ENCODE measurements around the gene LSM14B.

Gene LSM14B

GRCh38 chr20:62163986-62164762, 41.9 kb downstream of the LSM14B start:
- DNase-seq (ENCODE audit: low read depth) = no peak

- DNase-seq (ENCODE audit: low read depth) = no peak
These were observed 42.8 kb downstream of the LSM14B start for GRCh38 chr20:62164879-62165761.

DNA sequence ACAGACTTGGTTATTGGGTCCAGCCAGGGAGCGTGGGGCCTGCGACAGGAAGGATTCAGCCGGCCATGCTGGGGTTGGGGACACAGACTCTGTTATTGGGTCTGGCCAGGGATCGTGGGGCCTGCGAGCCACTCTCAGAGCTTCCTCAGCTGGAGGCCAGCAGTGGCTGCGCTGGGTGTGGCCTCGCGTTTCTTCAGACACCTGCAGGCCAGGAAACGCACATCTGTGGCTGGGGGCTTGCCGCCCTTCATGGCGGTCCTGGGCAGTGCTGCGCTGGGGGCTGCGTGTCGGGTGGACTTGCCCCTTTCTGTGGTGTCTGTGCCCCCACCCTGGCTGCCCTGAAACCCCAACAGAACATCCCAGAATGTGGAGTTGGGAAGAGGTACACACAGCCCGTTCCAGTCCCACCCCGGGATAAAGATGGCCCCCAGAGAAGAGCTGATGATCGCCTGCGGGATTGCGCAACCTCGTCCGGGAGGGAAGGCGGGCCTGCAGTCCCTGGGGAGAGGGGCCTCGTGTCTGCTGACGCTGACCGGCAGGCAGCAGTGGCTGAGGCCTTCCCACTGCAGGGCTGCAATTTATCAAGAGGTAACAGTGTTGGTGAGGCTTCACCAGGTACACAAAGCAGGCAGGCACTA, 43.6 kb downstream of the LSM14B start:
- no peak for DNase-seq (ENCODE audit: low read depth)

- DNase-seq (ENCODE audit: low read depth) = no peak
These were observed 45.2 kb downstream of the LSM14B start for GRCh38 chr20:62167474-62167873.

GRCh38 chr20:62168061-62168460, 45.8 kb downstream of the LSM14B start:
- no peak for DNase-seq (ENCODE audit: low read depth)

DNA sequence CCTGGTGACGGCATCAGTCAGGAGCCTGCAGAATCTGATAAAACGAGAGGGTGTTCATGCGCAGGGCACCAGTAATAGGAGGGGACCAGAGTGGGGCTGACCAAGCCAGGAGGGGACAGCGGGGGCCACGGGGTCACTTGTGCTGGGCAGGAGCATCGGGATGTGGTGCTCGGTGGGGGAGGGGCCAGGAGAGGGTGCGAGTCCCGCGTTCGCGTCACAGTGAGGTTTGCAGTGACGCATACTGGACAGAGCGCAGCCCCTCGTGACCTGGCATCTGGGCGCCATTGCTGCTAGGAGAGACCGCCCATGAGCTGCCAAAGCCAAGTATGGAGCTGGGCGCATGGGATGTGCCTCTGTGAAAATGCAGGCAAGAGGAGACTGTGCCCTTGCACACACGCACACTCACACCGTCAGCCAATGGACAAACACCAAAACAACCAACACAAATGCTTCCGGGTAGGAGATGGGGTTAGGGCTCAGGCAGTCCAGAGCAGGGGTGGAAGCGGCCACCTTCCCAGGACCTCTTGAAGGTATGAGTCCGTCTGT, 46.7 kb downstream of the LSM14B start:
- DNase-seq (ENCODE audit: low read depth) = no peak

- no peak for DNase-seq (ENCODE audit: low read depth)
These were observed 48.3 kb downstream of the LSM14B start for GRCh38 chr20:62170536-62170935.

- no peak for DNase-seq (ENCODE audit: low read depth)
These were observed 49.0 kb downstream of the LSM14B start for GRCh38 chr20:62171245-62171644.

GRCh38 chr20:62172666-62173065, 50.4 kb downstream of the LSM14B start:
- DNase-seq (ENCODE audit: low read depth) = no peak

DNA sequence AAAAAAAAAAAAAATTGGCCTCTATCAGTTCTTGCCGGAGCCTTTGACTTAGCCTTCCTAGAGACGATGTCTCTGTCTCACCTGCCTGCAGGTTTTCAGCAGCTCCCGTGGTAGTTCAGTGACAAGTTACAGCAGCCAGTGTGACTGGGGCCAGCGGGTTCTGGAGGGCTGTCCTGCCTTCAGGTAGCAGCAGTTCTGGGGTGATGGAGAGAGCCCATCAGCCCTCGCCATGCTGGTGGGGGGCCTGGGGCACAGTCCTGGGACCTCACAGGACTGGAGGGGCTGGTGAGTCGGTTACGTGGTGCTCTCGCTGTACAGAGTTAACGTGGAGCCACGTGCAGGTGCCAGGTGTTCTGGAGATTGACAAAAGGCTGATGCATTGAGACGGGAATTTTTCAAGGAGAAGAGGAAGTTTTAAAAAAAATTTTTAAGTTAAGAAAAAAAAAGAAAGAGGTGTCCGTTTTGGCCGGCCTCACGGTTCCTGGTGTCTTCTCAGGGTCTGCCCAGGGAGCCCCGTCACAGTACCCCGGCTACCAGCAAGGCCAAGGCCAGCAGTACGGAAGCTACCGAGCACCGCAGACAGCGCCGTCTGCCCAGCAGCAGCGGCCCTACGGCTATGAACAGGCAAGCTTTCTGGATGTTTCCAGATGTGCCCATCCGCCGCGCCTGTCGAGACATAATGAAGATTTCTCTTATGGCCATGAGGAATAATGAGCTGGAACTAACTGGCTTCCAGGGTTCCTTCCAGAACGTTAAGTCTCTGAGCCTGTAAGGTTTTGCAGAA, 51.9 kb downstream of the LSM14B start:
- no peak for DNase-seq (ENCODE audit: low read depth)

GRCh38 chr20:62174870-62175624, 52.8 kb downstream of the LSM14B start:
- DNase-seq (ENCODE audit: low read depth) = no peak

DNA sequence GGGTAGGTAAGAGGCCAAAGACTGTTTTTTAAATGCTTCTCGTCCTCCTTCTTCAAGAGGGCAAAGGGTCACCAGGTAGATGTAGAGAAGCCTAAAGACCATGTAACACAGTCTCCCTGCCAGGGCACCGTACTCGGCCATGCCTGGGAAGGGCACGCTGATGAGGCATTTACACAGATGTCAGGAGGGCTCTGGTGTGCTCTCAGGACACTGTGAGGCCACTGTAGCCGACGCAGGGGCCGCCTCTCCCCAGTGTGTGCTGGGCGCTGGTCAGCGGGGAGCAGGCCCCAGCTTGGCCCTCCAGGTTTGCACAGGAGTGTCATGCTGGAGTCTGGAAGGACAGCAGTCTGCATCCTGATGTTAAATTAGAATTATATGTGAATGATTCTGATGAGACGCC, 53.4 kb downstream of the LSM14B start:
- no peak for DNase-seq (ENCODE audit: low read depth)

- DNase-seq (ENCODE audit: low read depth) = no peak
These were observed 54.6 kb downstream of the LSM14B start for GRCh38 chr20:62176866-62177265.

- DNase-seq (ENCODE audit: low read depth) = no peak
These were observed 55.0 kb downstream of the LSM14B start for GRCh38 chr20:62177307-62177706.

- no peak for DNase-seq (ENCODE audit: low read depth)
These were observed 56.3 kb downstream of the LSM14B start for GRCh38 chr20:62178316-62179161.

DNA sequence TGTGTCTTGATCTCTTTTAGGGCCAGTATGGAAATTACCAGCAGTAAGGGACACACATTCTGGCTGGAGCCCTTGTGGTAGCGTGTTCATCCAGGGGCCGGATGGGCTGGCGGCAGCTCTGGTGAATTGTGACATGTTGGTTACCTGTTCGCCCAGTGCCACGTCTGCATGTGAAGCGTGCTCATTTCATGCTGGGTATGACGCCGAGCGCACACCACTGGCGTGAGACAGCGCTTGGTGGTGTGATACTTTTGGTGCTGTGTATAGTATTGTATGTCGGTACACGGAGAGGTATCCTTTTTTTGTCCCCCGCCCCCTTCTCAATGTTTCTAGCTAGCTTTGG, 56.9 kb downstream of the LSM14B start:
- DNase-seq (ENCODE audit: low read depth) = no peak

GRCh38 chr20:62181808-62182207, 59.5 kb downstream of the LSM14B start:
- DNase-seq (ENCODE audit: low read depth) = no peak

GRCh38 chr20:62182469-62183425, 60.5 kb downstream of the LSM14B start, which contains the start of gene MTG2:
Gene MTG2 (plus strand): TSS chr20:62183028. CDS start chr20:62193421, 10,393 bp downstream.
- peak; percentile 96 for DNase-seq (ENCODE audit: low read depth)

Measured in EH (cell line).